Measurements from ENCODE around the gene PRTFDC1.

Gene PRTFDC1

DNA sequence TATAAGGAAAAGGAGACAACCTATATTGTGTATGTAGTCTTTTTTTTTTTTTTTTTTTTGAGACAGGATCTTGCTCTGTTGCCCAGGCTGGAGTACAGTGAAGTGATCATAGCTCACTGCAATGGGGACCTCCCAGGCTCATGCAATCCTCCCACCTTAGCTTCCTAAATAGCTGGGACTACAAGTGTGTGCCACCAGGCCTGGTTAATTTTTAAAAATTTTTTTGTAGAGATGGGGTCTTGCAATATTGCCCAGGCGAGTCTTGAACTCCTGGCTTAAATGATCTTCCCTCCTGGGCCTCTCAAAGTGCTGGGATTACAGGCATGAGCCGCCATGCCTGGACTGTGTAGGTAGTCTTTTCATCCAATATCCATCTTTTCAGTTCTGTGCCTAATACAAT is 150.0 kb downstream of the PRTFDC1 start:
- no peaks in the 10 kb centered on the region for H3K27me3 Mint-ChIP-seq
- H3K4me3 Mint-ChIP-seq: no peak overlapping the region
- H3K9me3 Mint-ChIP-seq: no peaks in the 10 kb centered on the region
- H3K27ac Mint-ChIP-seq: no peak overlapping the region
- H3K4me1 Mint-ChIP-seq: no peaks in the 10 kb centered on the region
- no peaks in the 10 kb centered on the region for H3K36me3 Mint-ChIP-seq

DNA sequence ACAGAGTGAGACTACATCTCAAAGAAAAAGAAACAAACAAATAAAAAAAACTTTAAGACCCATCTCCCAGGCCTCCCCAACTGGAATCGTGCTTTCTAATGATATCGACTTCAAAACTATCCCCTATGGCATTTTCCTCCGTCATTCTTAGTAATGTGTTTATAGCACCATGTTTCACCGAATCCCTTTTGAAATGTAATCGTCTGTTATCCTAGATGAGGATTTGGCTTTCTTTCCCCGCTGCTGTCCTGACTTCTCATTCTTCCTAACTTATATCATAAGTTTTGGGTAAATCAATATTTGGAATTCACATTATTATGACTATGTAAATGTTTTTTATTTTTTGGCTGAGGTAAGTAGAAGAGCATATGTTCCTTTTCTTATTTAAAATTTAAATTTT is 151.5 kb downstream of the PRTFDC1 start:
- Mint-ChIP-seq H3K4me1 (no peaks in the 10 kb centered on the region), H3K36me3 (no peaks in the 10 kb centered on the region), H3K9me3 (no peaks in the 10 kb centered on the region), H3K4me3 (no peak overlapping the region), H3K27me3 (no peaks in the 10 kb centered on the region), H3K27ac (no peak overlapping the region)
